MM.1S (cell line): ENCODE results near the gene TAF4B.
"Not testable (repeated sequence)": the region's sequence is repeated elsewhere in the genome, so short reads cannot be mapped to it uniquely, and the experiment has no call there.

Experiments used
- DNase-seq: peaks from one replicate; pipeline ENCODE4 v3.0.0-alpha.2; 2015
- H2AFZ ChIP-seq: fragments of 300-600 bp; sonication (generic); 2 replicates; pipeline ENCODE4 v1.6.0; 2016; ENCODE audit warnings: antibody characterized with exemption, low read length
- H3F3A ChIP-seq: fragments of 300-600 bp; sonication (generic); 2 replicates; pipeline ENCODE4 v1.6.1; 2016; ENCODE audit warnings: mild to moderate bottlenecking, antibody characterized with exemption, low read length, moderate library complexity, mixed read lengths; ENCODE audit not compliant: insufficient read depth
- H3K27ac ChIP-seq: fragments of 300-600 bp; sonication (generic); 2 replicates; pipeline ENCODE4 v1.5.1; 2016; ENCODE audit warnings: mild to moderate bottlenecking, low read length
- H3K27me3 ChIP-seq: fragments of 300-600 bp; sonication (generic); replicated peaks from 2 replicates; pipeline ENCODE4 v1.6.0; 2016; ENCODE audit warnings: low read length; ENCODE audit not compliant: insufficient read depth
- H3K36me3 ChIP-seq: fragments of 300-600 bp; sonication (generic); replicated peaks from 2 replicates; pipeline ENCODE4 v1.6.1; 2016; ENCODE audit warnings: mild to moderate bottlenecking, low read length, mixed read lengths; ENCODE audit not compliant: insufficient read depth
- H3K4me1 ChIP-seq: fragments of 300-600 bp; sonication (generic); 2 replicates; pipeline ENCODE4 v1.6.1; 2016; ENCODE audit warnings: low read length, mixed read lengths
- H3K4me2 ChIP-seq: fragments of 300-600 bp; sonication (generic); 2 replicates; pipeline ENCODE4 v1.6.0; 2016; ENCODE audit warnings: low read depth, low read length
- H3K4me3 ChIP-seq: fragments of 300-600 bp; sonication (generic); 2 replicates; pipeline ENCODE4 v1.5.1; 2016; ENCODE audit warnings: low read length, mixed read lengths
- H3K79me2 ChIP-seq: fragments of 300-600 bp; sonication (generic); 2 replicates; pipeline ENCODE4 v1.6.1; 2016; ENCODE audit warnings: mixed run types, low read length, mixed read lengths
- H3K9ac ChIP-seq: fragments of 300-600 bp; sonication (generic); 2 replicates; pipeline ENCODE4 v1.6.1; 2016; ENCODE audit warnings: low read length, mixed read lengths
- H3K9me2 ChIP-seq: fragments of 300-600 bp; sonication (generic); replicated peaks from 2 replicates; pipeline ENCODE4 v1.6.1; 2016; ENCODE audit warnings: mild to moderate bottlenecking, low read length, mixed read lengths; ENCODE audit not compliant: insufficient read depth
- H3K9me3 ChIP-seq: fragments of 300-600 bp; sonication (generic); replicated peaks from 2 replicates; pipeline ENCODE4 v1.6.1; 2016; ENCODE audit warnings: mild to moderate bottlenecking, low read length, mixed read lengths; ENCODE audit not compliant: insufficient read depth
- H4K20me1 ChIP-seq: fragments of 300-600 bp; sonication (generic); 2 replicates; pipeline ENCODE4 v1.6.1; 2016; ENCODE audit warnings: mild to moderate bottlenecking, low read length, moderate library complexity, mixed read lengths; ENCODE audit not compliant: insufficient read depth
- CTCF ChIP-seq: fragments of 300-600 bp; sonication (generic); IDR thresholded peaks from 2 replicates; pipeline ENCODE4 v1.5.1; 2016; ENCODE audit warnings: antibody characterized with exemption, low read length, mixed read lengths
- EZH2 ChIP-seq: fragments of 300-600 bp; sonication (generic); optimal IDR thresholded peaks from 2 replicates; pipeline ENCODE3; 2017; ENCODE audit warnings: low read depth, mild to moderate bottlenecking, antibody characterized with exemption, low read length, mixed read lengths
- EZH2phosphoT487 ChIP-seq: fragments of 300-600 bp; sonication (generic); IDR thresholded peaks from 2 replicates; pipeline ENCODE4 v1.6.1; 2018; ENCODE audit warnings: antibody characterized with exemption, low read length

TAF4B gene

GRCh38 chr18:26378701-26379100 lies 152.5 kb downstream of the TAF4B start:
- H3K4me2 ChIP-seq: no peak overlapping the region
- H3K36me3 ChIP-seq: no peaks in the 10 kb centered on the region
- H3K4me1 ChIP-seq: no peaks in the 10 kb centered on the region
- TF ChIP-seq CTCF (no peak), EZH2 (no peak), EZH2phosphoT487 (no peak)
- H3K9me2 ChIP-seq: no peaks in the 10 kb centered on the region
- H3K79me2 ChIP-seq: no peaks in the 10 kb centered on the region
- no peaks in the 10 kb centered on the region for H3K27me3 ChIP-seq
- no peaks in the 10 kb centered on the region for H3K9me3 ChIP-seq
- no peak overlapping the region for H2AFZ ChIP-seq
- H4K20me1 ChIP-seq: no peaks in the 10 kb centered on the region
- H3K4me3 ChIP-seq: no peak overlapping the region
- no peak for DNase-seq
- no peak overlapping the region for H3K27ac ChIP-seq
- no peaks in the 10 kb centered on the region for H3F3A ChIP-seq
- no peak overlapping the region for H3K9ac ChIP-seq

GRCh38 chr18:26381555-26381954 lies 155.3 kb downstream of the TAF4B start:
- not testable (repeated sequence) for H3K27me3 ChIP-seq, H4K20me1 ChIP-seq, H2AFZ ChIP-seq, DNase-seq, H3K4me3 ChIP-seq, H3F3A ChIP-seq, H3K79me2 ChIP-seq, H3K27ac ChIP-seq, H3K9ac ChIP-seq, H3K9me3 ChIP-seq, H3K4me1 ChIP-seq, H3K4me2 ChIP-seq, H3K9me2 ChIP-seq, H3K36me3 ChIP-seq

GRCh38 chr18:26383454-26384270 lies 157.4 kb downstream of the TAF4B start:
- no peak for TF ChIP-seq EZH2phosphoT487
- no peak for TF ChIP-seq EZH2
- TF ChIP-seq CTCF: peak; percentile 76
- no peaks in the 10 kb centered on the region for H3K9me2 ChIP-seq
- H3K27ac ChIP-seq: no peak overlapping the region
- H3K36me3 ChIP-seq: no peaks in the 10 kb centered on the region
- no peaks in the 10 kb centered on the region for H4K20me1 ChIP-seq
- H3K27me3 ChIP-seq: no peaks in the 10 kb centered on the region
- DNase-seq: peak; percentile 48
- no peak overlapping the region for H3K4me3 ChIP-seq
- H3K9me3 ChIP-seq: no peaks in the 10 kb centered on the region
- H3K9ac ChIP-seq: no peak overlapping the region
- no peak overlapping the region for H2AFZ ChIP-seq
- no peaks in the 10 kb centered on the region for H3K79me2 ChIP-seq
- H3F3A ChIP-seq: no peaks in the 10 kb centered on the region
- no peak overlapping the region for H3K4me2 ChIP-seq
- H3K4me1 ChIP-seq: 0 out of 2 replicates have a peak, but pooled peaks cover 2% of the 10 kb centered on the region

GRCh38 chr18:26386002-26386401 lies 159.8 kb downstream of the TAF4B start:
- TF ChIP-seq CTCF: no peak
- no peak for TF ChIP-seq EZH2phosphoT487
- TF ChIP-seq EZH2: no peak
- H2AFZ ChIP-seq: no peak overlapping the region
- no peaks in the 10 kb centered on the region for H3K27me3 ChIP-seq
- H3K27ac ChIP-seq: no peak overlapping the region
- H3F3A ChIP-seq: no peaks in the 10 kb centered on the region
- DNase-seq: no peak
- no peaks in the 10 kb centered on the region for H3K9me2 ChIP-seq
- 0 out of 2 replicates have a peak, but pooled peaks cover 2% of the 10 kb centered on the region for H3K4me1 ChIP-seq
- H4K20me1 ChIP-seq: no peaks in the 10 kb centered on the region
- no peak overlapping the region for H3K4me2 ChIP-seq
- H3K9ac ChIP-seq: no peak overlapping the region
- H3K9me3 ChIP-seq: no peaks in the 10 kb centered on the region
- H3K36me3 ChIP-seq: peaks cover 5% of the 10 kb centered on the region; the same call in 1 of the 2 replicates
- no peaks in the 10 kb centered on the region for H3K79me2 ChIP-seq
- H3K4me3 ChIP-seq: no peak overlapping the region
